Mucosa of descending colon (tissue), 3 donors: Measurements from ENCODE around the gene CYP26A1. TPM values are rescaled to one million over a fixed set of nuclear protein-coding genes. Genes with fewer than 3 reads are reported as not detected.

Source experiments
- ATAC-seq: fragments of 200-7000 bp; cut with Tn5 transposase; one replicate; pipeline ENCODE4 v1.9.1; 2020; ENCODE audit warnings: mild to moderate bottlenecking, moderate library complexity
- DNase-seq, 3 donors: peaks; one replicate each; pipeline ENCODE4 v3.0.0-alpha.2; 2020
- H3K36me3 ChIP-seq: fragments of 200-600 bp; one replicate; pipeline ENCODE4 v1.8.0; 2021; ENCODE audit warnings: low read depth, mild to moderate bottlenecking
- H3K4me1 ChIP-seq: fragments of 200-600 bp; one replicate; pipeline ENCODE4 v1.8.0; 2021; ENCODE audit warnings: low read depth, mild to moderate bottlenecking
- H3K4me3 ChIP-seq: fragments of 200-600 bp; one replicate; pipeline ENCODE4 v1.8.0; 2021; ENCODE audit warnings: mild to moderate bottlenecking
- H3K9me3 ChIP-seq: fragments of 200-600 bp; one replicate; pipeline ENCODE4 v1.8.0; 2021; ENCODE audit warnings: mild to moderate bottlenecking
- intact Hi-C, 2 donors: fragments of 100-400 bp; cut with DNase I in 1 of 2; cut with micrococcal nuclease in 1 of 2; formaldehyde crosslinking; loops; one replicate each; pipeline versions ENCODE4 v1.11.0 to v1.11.1; 2022; cut with DNase I, micrococcal nuclease
- total RNA-seq, 3 donors: library from RNA; stranded (reverse); fragmentation: NEBNext Ultra II Directional in 2 of 3; extraction: Animal tissue kit (Norgen Biotek cat#: 25700) in 2 of 3; gene quantifications; one replicate each; pipeline versions ENCODE4 v1.2.1 to v1.2.4, GENCODE V29; 2021 to 2023
- TF ChIP-seq, protein P1 (sequence below): fragments of 200-600 bp; IDR thresholded peaks from one replicate; pipeline ENCODE4 v1.8.0; 2022; ENCODE audit warnings: antibody characterized with exemption, mild to moderate bottlenecking
- donor health status: DM: no; HTN: no; CAD: no; lungs with moderate emphysema.
- donor health status: DM: no; HTN: no; CAD: no.
- donor health status: DM: no; HTN: yes; CAD: no.

CYP26A1 gene
- total RNA-seq, 3 donors from 2014 or later = not detected

DNA sequence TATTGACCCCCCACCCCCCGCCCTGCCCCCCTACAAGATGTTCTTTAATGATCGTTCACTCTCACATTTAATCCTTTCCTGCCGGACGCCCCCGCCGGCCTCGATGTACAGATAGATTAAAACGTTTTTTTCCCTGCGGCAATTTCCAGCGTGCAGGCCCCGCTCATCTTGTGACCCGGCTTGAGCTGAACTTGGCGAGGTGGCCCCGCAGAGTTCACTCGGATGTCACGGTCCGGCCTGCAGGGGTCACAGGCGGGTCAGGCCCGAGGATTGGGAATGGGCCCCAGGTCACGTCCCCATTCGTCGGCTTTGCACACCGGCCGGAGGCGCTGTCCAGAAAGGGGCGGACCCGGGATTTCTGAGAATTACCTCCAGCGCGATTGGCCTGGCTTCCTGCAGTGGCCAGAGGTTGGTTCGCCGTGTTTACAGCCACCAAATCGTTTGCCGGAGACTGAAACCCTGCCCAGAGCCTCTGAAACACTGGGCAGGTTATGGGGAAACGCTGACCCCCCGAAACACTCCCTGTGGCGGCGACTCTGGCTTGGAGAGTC is 1.9 kb upstream of the CYP26A1 start:
- peaks cover 46% of the 10 kb centered on the region for H3K4me1 ChIP-seq
- intact Hi-C loops = loop anchor here in 1 of 2 donors (10.0 kb wide), 1 partner anchor 283 kb away; no protein-coding TSS in a partner anchor
- ATAC-seq = peak; percentile 69
- no peaks in the 10 kb centered on the region for H3K9me3 ChIP-seq
- no peak overlapping the region for H3K4me3 ChIP-seq
- H3K36me3 ChIP-seq = no peaks in the 10 kb centered on the region
- TF ChIP-seq, protein P1, sequence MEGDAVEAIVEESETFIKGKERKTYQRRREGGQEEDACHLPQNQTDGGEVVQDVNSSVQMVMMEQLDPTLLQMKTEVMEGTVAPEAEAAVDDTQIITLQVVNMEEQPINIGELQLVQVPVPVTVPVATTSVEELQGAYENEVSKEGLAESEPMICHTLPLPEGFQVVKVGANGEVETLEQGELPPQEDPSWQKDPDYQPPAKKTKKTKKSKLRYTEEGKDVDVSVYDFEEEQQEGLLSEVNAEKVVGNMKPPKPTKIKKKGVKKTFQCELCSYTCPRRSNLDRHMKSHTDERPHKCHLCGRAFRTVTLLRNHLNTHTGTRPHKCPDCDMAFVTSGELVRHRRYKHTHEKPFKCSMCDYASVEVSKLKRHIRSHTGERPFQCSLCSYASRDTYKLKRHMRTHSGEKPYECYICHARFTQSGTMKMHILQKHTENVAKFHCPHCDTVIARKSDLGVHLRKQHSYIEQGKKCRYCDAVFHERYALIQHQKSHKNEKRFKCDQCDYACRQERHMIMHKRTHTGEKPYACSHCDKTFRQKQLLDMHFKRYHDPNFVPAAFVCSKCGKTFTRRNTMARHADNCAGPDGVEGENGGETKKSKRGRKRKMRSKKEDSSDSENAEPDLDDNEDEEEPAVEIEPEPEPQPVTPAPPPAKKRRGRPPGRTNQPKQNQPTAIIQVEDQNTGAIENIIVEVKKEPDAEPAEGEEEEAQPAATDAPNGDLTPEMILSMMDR = no peak
- peak; percentile 39 to 52 (median 45) for DNase-seq

DNA sequence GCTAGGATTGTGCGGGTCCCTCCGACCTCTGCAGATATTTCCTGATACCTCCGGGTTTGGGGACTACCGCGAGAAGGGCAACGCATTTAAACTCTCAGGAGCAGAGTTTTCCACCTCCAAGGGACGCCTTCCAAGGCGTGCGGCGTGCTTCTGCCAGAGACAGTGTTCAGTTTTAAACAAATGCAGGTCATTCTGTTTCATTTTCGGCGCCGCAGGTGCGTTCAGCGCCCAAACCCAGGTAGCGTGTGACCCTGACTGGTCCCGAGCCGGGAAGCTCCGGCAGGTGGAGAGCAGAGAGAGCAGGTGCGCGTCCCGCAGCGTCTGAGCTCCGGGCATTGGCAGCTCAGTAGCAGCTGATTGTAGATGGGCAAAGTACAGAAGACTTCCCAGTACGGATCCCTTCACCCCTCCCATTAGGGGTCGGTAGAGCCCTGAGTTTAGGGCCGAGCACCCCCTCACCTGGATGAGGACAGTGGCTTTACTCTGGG is 1.4 kb upstream of the CYP26A1 start:
- ATAC-seq = peak; percentile 67
- no peak overlapping the region for H3K4me3 ChIP-seq
- TF ChIP-seq, protein P1 = no peak
- H3K9me3 ChIP-seq = no peaks in the 10 kb centered on the region
- DNase-seq = peak in 2 of 3 donors; percentile 31 to 48
- peaks cover 46% of the 10 kb centered on the region for H3K4me1 ChIP-seq
- H3K36me3 ChIP-seq = no peaks in the 10 kb centered on the region
- intact Hi-C loops = loop anchor here in 1 of 2 donors (10.0 kb wide), 1 partner anchor 283 kb away; no protein-coding TSS in a partner anchor

DNA sequence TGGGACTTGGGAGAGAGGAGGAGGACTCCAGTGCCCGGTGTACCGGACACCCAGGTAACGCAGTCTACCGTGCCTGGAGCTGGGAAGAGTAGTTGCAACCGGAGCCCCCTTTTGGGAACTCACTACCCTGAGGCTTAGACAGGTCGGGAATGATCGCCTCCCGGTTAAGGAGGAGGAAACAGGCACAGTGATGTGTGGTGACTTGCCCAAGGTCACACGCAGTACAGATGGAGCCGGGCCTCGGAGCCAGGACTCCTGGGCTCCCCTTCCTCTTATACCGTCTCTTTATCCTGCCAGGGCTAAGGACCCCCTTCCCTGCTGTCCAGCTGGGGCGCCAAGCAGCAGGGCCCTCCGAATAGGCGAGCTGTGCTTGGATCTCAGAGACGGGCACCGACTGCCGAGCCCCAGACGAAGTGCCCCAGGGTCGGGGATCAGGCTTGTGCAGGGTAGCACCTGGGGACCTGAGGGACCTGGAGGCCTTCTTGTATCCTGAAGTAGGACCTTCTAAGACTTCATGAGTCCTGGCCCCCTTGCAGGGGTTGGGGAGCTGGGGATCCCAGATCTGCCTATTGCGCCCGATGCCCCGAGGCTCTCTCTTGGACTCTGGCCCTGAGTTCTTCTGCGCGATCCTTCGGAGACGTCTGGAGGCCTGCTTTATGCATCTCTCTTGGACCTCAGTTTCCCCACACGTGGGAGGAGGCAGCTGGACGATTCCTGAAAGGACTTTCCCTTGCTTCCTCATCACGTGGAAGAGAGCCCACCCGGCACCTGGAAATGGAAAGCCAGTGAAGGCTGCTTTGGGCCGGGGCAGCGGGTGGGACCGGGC is 767 bp upstream of the CYP26A1 start:
- H3K9me3 ChIP-seq = no peaks in the 10 kb centered on the region
- intact Hi-C loops = loop anchor here in 1 of 2 donors (10.0 kb wide), 1 partner anchor 282 kb away; no protein-coding TSS in a partner anchor
- H3K4me1 ChIP-seq = peaks cover 46% of the 10 kb centered on the region
- TF ChIP-seq, protein P1 = no peak
- H3K4me3 ChIP-seq = no peak overlapping the region
- H3K36me3 ChIP-seq = no peaks in the 10 kb centered on the region
- no peak for DNase-seq
- ATAC-seq = no peak

DNA sequence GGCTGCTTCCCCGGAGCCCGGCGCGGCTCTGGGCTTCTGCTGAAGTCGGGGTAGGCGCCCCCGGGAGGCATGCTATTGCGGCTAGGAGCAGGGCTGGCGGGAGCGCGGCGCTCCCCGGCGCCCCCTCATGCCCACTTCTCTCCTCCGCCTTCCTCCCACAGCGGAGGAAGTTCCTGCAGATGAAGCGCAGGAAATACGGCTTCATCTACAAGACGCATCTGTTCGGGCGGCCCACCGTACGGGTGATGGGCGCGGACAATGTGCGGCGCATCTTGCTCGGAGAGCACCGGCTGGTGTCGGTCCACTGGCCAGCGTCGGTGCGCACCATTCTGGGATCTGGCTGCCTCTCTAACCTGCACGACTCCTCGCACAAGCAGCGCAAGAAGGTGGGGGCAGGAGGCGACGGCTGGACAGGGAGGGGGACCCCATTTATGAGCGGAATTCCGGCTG is 479 bp downstream of the CYP26A1 start:
- DNase-seq (no peak), ATAC-seq (no peak)
- H3K36me3 ChIP-seq = no peaks in the 10 kb centered on the region
- H3K4me1 ChIP-seq = peaks cover 38% of the 10 kb centered on the region
- H3K9me3 ChIP-seq = no peaks in the 10 kb centered on the region
- intact Hi-C loops = loop anchor here in 1 of 2 donors (10.0 kb wide), 1 partner anchor 281 kb away; no protein-coding TSS in a partner anchor
- TF ChIP-seq, protein P1 = no peak
- H3K4me3 ChIP-seq = no peak overlapping the region

DNA sequence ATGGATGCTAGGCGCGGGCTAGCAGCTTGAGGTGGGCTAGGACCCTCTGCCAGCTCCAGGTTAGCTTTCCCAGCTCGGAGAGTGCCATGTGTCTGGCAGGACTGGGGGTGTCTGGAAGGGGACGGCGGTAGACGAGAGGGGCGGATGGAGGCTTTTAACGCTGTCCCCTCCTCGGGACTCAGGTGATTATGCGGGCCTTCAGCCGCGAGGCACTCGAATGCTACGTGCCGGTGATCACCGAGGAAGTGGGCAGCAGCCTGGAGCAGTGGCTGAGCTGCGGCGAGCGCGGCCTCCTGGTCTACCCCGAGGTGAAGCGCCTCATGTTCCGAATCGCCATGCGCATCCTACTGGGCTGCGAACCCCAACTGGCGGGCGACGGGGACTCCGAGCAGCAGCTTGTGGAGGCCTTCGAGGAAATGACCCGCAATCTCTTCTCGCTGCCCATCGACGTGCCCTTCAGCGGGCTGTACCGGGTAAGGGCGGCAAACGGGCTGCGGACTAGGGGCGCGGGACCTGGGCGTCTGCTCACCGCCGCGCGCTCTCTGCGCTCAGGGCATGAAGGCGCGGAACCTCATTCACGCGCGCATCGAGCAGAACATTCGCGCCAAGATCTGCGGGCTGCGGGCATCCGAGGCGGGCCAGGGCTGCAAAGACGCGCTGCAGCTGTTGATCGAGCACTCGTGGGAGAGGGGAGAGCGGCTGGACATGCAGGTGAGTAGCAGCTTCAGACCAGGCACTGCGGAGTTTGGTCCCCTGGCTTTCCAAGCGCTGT is 1.1 kb downstream of the CYP26A1 start:
- ATAC-seq = no peak
- intact Hi-C loops = loop anchor here in 1 of 2 donors (10.0 kb wide), 1 partner anchor 280 kb away; no protein-coding TSS in a partner anchor
- Histone ChIP-seq H3K36me3 (no peaks in the 10 kb centered on the region), H3K4me1 (peaks cover 38% of the 10 kb centered on the region), H3K4me3 (no peak overlapping the region), H3K9me3 (no peaks in the 10 kb centered on the region)
- TF ChIP-seq, protein P1 = no peak
- no peak for DNase-seq
